Vagina (tissue), 2 donors: ENCODE results near the gene GREB1. TPM values are rescaled to one million over a fixed set of nuclear protein-coding genes. Genes with fewer than 3 reads are reported as not detected.

Experiments
- DNase-seq, 2 donors: peaks; one replicate each; pipeline ENCODE4 v3.0.0-alpha.2; 2017; ENCODE audit errors: extremely low spot score in 2 of 2
- H3K27ac ChIP-seq: fragments of 200-600 bp; sonication (generic); one replicate; pipeline ENCODE4 v1.5.1; 2019
- H3K27me3 ChIP-seq: fragments of 200-600 bp; sonication (generic); one replicate; pipeline ENCODE4 v1.5.1; 2019
- H3K36me3 ChIP-seq, 2 donors: fragments of 200-600 bp; sonication (generic); one replicate each; pipeline ENCODE4 v1.5.1; 2017 to 2019
- H3K4me1 ChIP-seq: fragments of 200-600 bp; sonication (generic); one replicate; pipeline ENCODE4 v1.5.1; 2019
- H3K4me3 ChIP-seq, 2 donors: fragments of 200-600 bp; sonication (generic); 1 replicate in 1 of 2; 2 replicates in 1 of 2; pipeline ENCODE4 v1.5.1; 2016 to 2019
- H3K9me3 ChIP-seq: fragments of 200-600 bp; sonication (generic); one replicate; pipeline ENCODE4 v1.5.1; 2019
- POLR2A ChIP-seq, 2 donors: fragments of 450-650 bp; IDR thresholded peaks; one replicate each; pipeline ENCODE4 v1.6.1; 2017; ENCODE audit warnings: antibody characterized with exemption in 2 of 2, mild to moderate bottlenecking in 2 of 2, moderate library complexity in 2 of 2
- POLR2AphosphoS5 ChIP-seq, 2 donors: sonication (generic); formaldehyde crosslinking; IDR thresholded peaks; one replicate each; pipeline ENCODE4 v1.9.0; 2017; ENCODE audit warnings: antibody characterized with exemption in 2 of 2, mild to moderate bottlenecking in 2 of 2, low read depth in 1 of 2; ENCODE audit not compliant: insufficient read depth in 1 of 2
- intact Hi-C: fragments of 100-400 bp; cut with DNase I; formaldehyde crosslinking; loops from one replicate; pipeline ENCODE4 v1.15.1; 2023
- total RNA-seq: library from RNA; depleted of rRNA; stranded (reverse); fragments of >200 nt; gene quantifications from one replicate; pipeline ENCODE4 v1.2.3, GENCODE V29; 2016
- TF ChIP-seq, protein P1 (sequence below), 3 experiments: fragments of 450-650 bp in 2 of 3; fragments of 200-600 bp in 1 of 3; sonication (generic) in 1 of 3; IDR thresholded peaks; one replicate each; pipeline ENCODE4 v1.5.1; 2017 to 2019; ENCODE audit warnings: antibody characterized with exemption in 3 of 3, mild to moderate bottlenecking in 2 of 3, moderate library complexity in 2 of 3

Gene GREB1
- total RNA-seq, 1 donor from 2014 or later, result 35.4 TPM

DNA sequence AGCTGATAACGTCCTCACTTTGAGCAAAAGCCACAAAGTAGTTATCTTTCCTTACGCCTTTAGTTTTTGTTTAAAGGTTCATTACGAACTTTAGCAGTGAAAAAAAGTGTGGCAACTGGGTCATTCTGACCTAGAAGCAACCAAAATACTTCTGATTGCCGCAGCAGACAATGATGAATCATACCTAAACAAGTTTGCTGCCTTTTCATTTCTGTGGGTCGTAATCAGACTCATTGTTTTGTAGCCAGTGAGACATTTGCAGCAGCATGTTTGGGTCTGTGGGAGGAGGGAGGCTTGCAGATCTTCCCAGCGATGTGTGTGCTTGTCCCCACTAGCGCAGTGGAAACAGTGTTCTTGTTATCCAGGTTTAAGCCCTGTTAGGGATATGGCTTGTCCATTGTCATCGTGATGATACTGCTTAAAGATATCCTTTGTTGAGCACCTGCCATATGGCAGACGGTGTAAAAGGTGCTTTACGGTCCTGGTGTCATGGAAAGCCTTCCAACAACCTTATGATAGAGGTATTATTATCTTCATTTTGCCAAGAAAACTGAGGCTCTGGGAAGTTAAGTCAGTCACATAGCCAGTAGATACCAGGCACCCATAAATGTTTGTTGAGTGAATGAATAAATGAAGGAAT is 1.3 kb upstream of the GREB1 start:
- Histone ChIP-seq H3K27me3 (no peaks in the 10 kb centered on the region), H3K27ac (peak overlapping the region; percentile 59), H3K36me3 (no peaks in the 10 kb centered on the region), H3K4me1 (peaks cover 55% of the 10 kb centered on the region), H3K9me3 (no peaks in the 10 kb centered on the region), H3K4me3 (no peak overlapping the region)
- intact Hi-C loops, result no loop called here
- no peak for TF ChIP-seq POLR2A (IDR thresholded peaks at IDR 0.05)
- DNase-seq, result no peak

DNA sequence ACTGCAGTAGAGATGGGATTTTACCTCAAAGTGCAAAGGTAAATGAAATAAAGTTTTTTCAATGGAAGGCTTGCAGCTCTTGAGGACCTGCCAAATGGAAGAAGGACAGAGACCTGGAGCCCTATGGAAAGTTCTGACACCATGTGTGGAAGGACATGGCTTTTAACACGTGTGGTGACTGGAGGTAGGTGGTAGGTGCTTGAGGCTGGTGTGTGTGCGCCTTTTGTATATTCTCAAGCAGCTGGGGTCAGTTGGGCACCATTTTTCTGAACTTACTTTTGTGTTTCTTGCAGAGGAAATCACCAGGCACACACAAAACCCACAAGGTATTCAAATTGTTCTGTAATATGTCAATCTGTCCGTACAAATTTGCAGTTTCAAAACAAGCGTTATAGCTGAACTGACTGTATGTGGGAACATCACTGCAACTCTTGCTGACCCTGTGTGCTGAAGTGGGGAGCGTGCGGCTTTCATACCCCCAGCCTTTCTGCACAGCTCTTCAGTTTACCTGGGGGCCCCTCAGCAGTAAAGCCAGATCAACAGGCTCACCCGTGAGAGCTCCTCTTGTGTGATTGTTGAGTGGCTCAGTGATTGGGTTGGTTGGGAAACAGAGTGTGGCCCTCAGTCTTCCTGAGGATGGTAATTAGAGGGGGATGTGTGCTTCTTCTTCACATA is 363 bp downstream of the GREB1 start:
- Histone ChIP-seq H3K27ac (peak overlapping the region; percentile 38), H3K4me1 (peaks cover 59% of the 10 kb centered on the region), H3K36me3 (no peaks in the 10 kb centered on the region), H3K9me3 (no peaks in the 10 kb centered on the region), H3K4me3 (no peak overlapping the region), H3K27me3 (no peaks in the 10 kb centered on the region)
- TF ChIP-seq, protein P1, sequence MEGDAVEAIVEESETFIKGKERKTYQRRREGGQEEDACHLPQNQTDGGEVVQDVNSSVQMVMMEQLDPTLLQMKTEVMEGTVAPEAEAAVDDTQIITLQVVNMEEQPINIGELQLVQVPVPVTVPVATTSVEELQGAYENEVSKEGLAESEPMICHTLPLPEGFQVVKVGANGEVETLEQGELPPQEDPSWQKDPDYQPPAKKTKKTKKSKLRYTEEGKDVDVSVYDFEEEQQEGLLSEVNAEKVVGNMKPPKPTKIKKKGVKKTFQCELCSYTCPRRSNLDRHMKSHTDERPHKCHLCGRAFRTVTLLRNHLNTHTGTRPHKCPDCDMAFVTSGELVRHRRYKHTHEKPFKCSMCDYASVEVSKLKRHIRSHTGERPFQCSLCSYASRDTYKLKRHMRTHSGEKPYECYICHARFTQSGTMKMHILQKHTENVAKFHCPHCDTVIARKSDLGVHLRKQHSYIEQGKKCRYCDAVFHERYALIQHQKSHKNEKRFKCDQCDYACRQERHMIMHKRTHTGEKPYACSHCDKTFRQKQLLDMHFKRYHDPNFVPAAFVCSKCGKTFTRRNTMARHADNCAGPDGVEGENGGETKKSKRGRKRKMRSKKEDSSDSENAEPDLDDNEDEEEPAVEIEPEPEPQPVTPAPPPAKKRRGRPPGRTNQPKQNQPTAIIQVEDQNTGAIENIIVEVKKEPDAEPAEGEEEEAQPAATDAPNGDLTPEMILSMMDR (IDR thresholded peaks at IDR 0.05), result no peak
- TF ChIP-seq POLR2AphosphoS5 (IDR thresholded peaks at IDR 0.05; ENCODE audit: insufficient read depth in 1 of 2, low read depth in 1 of 2) (no peak), POLR2A (IDR thresholded peaks at IDR 0.05) (no peak)
- intact Hi-C loops, result no loop called here
- DNase-seq, result peak in 1 of 2 donors; percentile 86

GRCh38 chr2:11534746-11535484 is 1.1 kb downstream of the GREB1 start:
- TF ChIP-seq POLR2A (IDR thresholded peaks at IDR 0.05) (no peak), POLR2AphosphoS5 (IDR thresholded peaks at IDR 0.05; ENCODE audit: insufficient read depth in 1 of 2, low read depth in 1 of 2) (no peak)
- TF ChIP-seq, protein P1 (IDR thresholded peaks at IDR 0.05), result no peak
- intact Hi-C loops, result no loop called here

GRCh38 chr2:11535899-11536344 is 2.1 kb downstream of the GREB1 start:
- Histone ChIP-seq H3K9me3 (no peaks in the 10 kb centered on the region), H3K27ac (no peak overlapping the region), H3K36me3 (no peaks in the 10 kb centered on the region), H3K4me1 (peaks cover 73% of the 10 kb centered on the region), H3K4me3 (no peak overlapping the region), H3K27me3 (no peaks in the 10 kb centered on the region)
- peak in 1 of 2 donors; percentile 77 for DNase-seq
- TF ChIP-seq, protein P1 (IDR thresholded peaks at IDR 0.05), result no peak
- TF ChIP-seq POLR2A (IDR thresholded peaks at IDR 0.05) (no peak), POLR2AphosphoS5 (IDR thresholded peaks at IDR 0.05; ENCODE audit: insufficient read depth in 1 of 2, low read depth in 1 of 2) (no peak)
- intact Hi-C loops, result no loop called here

More at GRCh38 chr2:11534746-11535484, 1.1 kb downstream of the GREB1 start:
- H3K4me3 ChIP-seq, result no peak overlapping the region
- H3K27me3 ChIP-seq, result no peaks in the 10 kb centered on the region
- peaks cover 66% of the 10 kb centered on the region for H3K4me1 ChIP-seq
- no peaks in the 10 kb centered on the region for H3K36me3 ChIP-seq
- peak in 1 of 2 donors; percentile 20 for DNase-seq
- H3K27ac ChIP-seq, result peak overlapping the region; percentile 38
- no peaks in the 10 kb centered on the region for H3K9me3 ChIP-seq

DNA sequence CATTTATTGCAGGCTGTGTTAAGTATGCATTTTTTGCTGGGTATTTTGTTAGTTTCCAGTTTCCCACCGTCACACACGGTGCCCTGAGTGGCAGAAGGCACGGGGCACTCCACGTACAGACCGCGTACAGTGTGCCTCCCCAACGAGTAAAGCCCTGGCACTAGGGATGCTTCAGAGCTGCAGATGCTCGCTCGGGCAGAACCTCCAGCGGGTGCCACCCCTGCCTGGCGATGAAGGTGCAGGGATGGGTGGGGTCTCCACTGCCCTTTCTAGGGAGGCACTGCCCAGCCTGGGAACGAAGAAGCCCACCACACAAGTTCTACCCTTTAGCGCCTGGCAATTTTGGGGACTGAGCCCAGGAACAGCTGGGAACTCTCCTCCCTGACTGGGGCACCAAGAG is 4.1 kb downstream of the GREB1 start:
- TF ChIP-seq, protein P1 (IDR thresholded peaks at IDR 0.05), result no peak
- TF ChIP-seq POLR2AphosphoS5 (IDR thresholded peaks at IDR 0.05; ENCODE audit: insufficient read depth in 1 of 2, low read depth in 1 of 2), result no peak
- no peak for TF ChIP-seq POLR2A (IDR thresholded peaks at IDR 0.05)
- Histone ChIP-seq H3K36me3 (no peaks in the 10 kb centered on the region), H3K4me3 (no peak overlapping the region), H3K9me3 (no peaks in the 10 kb centered on the region), H3K4me1 (peaks cover 69% of the 10 kb centered on the region), H3K27me3 (no peaks in the 10 kb centered on the region), H3K27ac (no peak overlapping the region)
- peak in 1 of 2 donors; percentile 78 for DNase-seq
- intact Hi-C loops, result no loop called here
